PC-9 (cell line): ENCODE data around the gene EVX1. TPM values are rescaled to one million over a fixed set of nuclear protein-coding genes. Genes with fewer than 3 reads are reported as not detected.

Source experiments
- BruUV-seq: library from RNA; stranded (reverse); fragments of 400-500 nt; replicated peaks from 2 replicates; lab custom pipeline; 2021; lab: Mats Ljungman, UMichigan
- CTCF ChIA-PET: fragments of 300-600 bp; sonication (Branson Sonifier 250); formaldehyde crosslinking; loops from one replicate; lab custom pipeline; 2022; ENCODE audit warnings: antibody characterized with exemption; lab: Charles Lee
- POLR2A ChIA-PET: fragments of 300-600 bp; sonication (Branson Sonifier 250); formaldehyde crosslinking; loops from one replicate; lab custom pipeline; 2022; ENCODE audit warnings: antibody characterized with exemption; ENCODE audit not compliant: unreplicated experiment; lab: Charles Lee
- DNase-seq, 2 experiments: peaks; one replicate each; pipeline versions ENCODE4 v3.0.0 to v3.0.0-alpha.2; 2015 to 2022; ENCODE audit warnings: mixed read lengths in 1 of 2
- H2AFZ ChIP-seq: fragments of 200-600 bp; sonication (generic); 2 replicates; pipeline ENCODE4 v1.8.1; 2017; ENCODE audit warnings: antibody characterized with exemption
- H3F3A ChIP-seq: fragments of 200-600 bp; sonication (generic); 2 replicates; pipeline ENCODE4 v1.8.1; 2017; ENCODE audit warnings: antibody characterized with exemption, mild to moderate bottlenecking, low read depth; ENCODE audit not compliant: insufficient read depth
- H3K27ac ChIP-seq: fragments of 200-600 bp; sonication (generic); 2 replicates; pipeline ENCODE4 v1.6.1; 2016; ENCODE audit warnings: mixed run types
- H3K27me3 ChIP-seq: fragments of 200-600 bp; sonication (generic); 2 replicates; pipeline ENCODE4 v1.6.1; 2016; ENCODE audit warnings: low read depth, mixed run types; ENCODE audit not compliant: insufficient read depth
- H3K36me3 ChIP-seq: fragments of 200-600 bp; sonication (generic); 2 replicates; pipeline ENCODE4 v1.6.1; 2016; ENCODE audit warnings: low read depth, mixed run types
- H3K4me1 ChIP-seq: fragments of 200-600 bp; sonication (generic); replicated peaks from 2 replicates; pipeline ENCODE4 v1.6.1; 2016; ENCODE audit warnings: mixed run types; ENCODE audit not compliant: insufficient read depth
- H3K4me2 ChIP-seq: fragments of 200-600 bp; sonication (generic); 2 replicates; pipeline ENCODE4 v1.6.1; 2017; ENCODE audit warnings: mixed run types
- H3K4me3 ChIP-seq: fragments of 200-600 bp; sonication (generic); 2 replicates; pipeline ENCODE4 v1.6.1; 2016; ENCODE audit warnings: mixed run types
- H3K79me2 ChIP-seq: fragments of 200-600 bp; sonication (generic); 2 replicates; pipeline ENCODE4 v1.6.1; 2017; ENCODE audit warnings: low read depth, mixed run types
- H3K9me2 ChIP-seq: fragments of 200-600 bp; sonication (generic); 2 replicates; pipeline ENCODE4 v1.8.1; 2017; ENCODE audit warnings: mild to moderate bottlenecking; ENCODE audit not compliant: insufficient read depth
- H3K9me3 ChIP-seq: fragments of 200-600 bp; sonication (generic); 2 replicates; pipeline ENCODE4 v1.8.1; 2016; ENCODE audit warnings: low read depth; ENCODE audit not compliant: insufficient read depth
- H4K20me1 ChIP-seq: fragments of 200-600 bp; sonication (generic); 2 replicates; pipeline ENCODE4 v1.8.1; 2017; ENCODE audit not compliant: insufficient read depth
- CTCF ChIP-seq: fragments of 200-600 bp; sonication (generic); conservative IDR thresholded peaks from 2 replicates; pipeline ENCODE4 v1.6.1; 2017; ENCODE audit warnings: mixed run types, antibody characterized with exemption, mild to moderate bottlenecking, moderate library complexity
- EZH2 ChIP-seq: fragments of 200-600 bp; sonication (generic); IDR thresholded peaks from 2 replicates; pipeline ENCODE4 v1.8.0; 2017; ENCODE audit warnings: antibody characterized with exemption, low read depth
- intact Hi-C: fragments of 100-400 bp; cut with micrococcal nuclease; formaldehyde crosslinking; loops from one replicate; pipeline ENCODE4 v1.10.0; 2022; ENCODE audit not compliant: unreplicated experiment
- total RNA-seq: library from RNA; stranded (reverse); gene quantifications from 2 replicates; pipeline ENCODE4 v1.2.3, GENCODE V29; 2021

EVX1 gene
- total RNA-seq, 1 experiment from 2014 or later: not detected

GRCh38 chr7:27217951-27218350 is 24.7 kb upstream of the EVX1 start:
- no peak overlapping the region for H3K4me2 ChIP-seq
- ChIA-PET CTCF (interaction anchor here (0.6 kb wide), 1 partner anchor 10 kb away, joined by 5 read pairs; no protein-coding TSS in a partner anchor), POLR2A (no interaction called here)
- no peak for DNase-seq
- H3K36me3 ChIP-seq: no peaks in the 10 kb centered on the region
- TF ChIP-seq EZH2: no peak
- TF ChIP-seq CTCF: no peak
- no peaks in the 10 kb centered on the region for H3K79me2 ChIP-seq
- no peak overlapping the region for H3K4me3 ChIP-seq
- H4K20me1 ChIP-seq: no peaks in the 10 kb centered on the region
- H3K27ac ChIP-seq: no peak overlapping the region
- no peaks in the 10 kb centered on the region for H3K9me3 ChIP-seq
- no peak overlapping the region for H2AFZ ChIP-seq
- no peaks in the 10 kb centered on the region for H3K4me1 ChIP-seq
- BruUV-seq: no TSS peak
- H3F3A ChIP-seq: no peaks in the 10 kb centered on the region
- no peaks in the 10 kb centered on the region for H3K9me2 ChIP-seq
- no peaks in the 10 kb centered on the region for H3K27me3 ChIP-seq
- intact Hi-C loops: no loop called here

DNA sequence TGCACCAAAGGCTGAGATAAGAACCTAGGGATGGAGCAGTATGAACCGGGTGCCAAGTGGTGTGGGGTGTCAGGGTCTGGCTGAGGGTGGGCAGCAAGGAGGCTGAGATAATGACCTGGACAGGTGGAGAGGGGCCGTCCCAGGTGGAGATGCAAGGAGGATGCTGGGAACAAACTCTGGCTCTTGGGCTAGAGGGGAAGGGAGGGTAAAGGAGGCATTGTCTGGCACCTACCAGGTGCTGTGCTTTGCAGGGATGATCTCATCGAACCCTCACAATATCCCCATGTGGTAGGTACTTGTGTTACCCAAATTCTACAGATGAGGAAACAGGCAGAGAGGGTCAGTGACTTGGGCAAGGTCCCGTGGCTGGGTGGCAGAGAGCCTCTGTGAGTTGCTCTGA is 22.8 kb upstream of the EVX1 start:
- no peaks in the 10 kb centered on the region for H3K36me3 ChIP-seq
- no peaks in the 10 kb centered on the region for H3K79me2 ChIP-seq
- no peak overlapping the region for H2AFZ ChIP-seq
- no peak for DNase-seq
- H3K27me3 ChIP-seq: no peaks in the 10 kb centered on the region
- H4K20me1 ChIP-seq: no peaks in the 10 kb centered on the region
- no TSS peak for BruUV-seq
- H3K4me2 ChIP-seq: no peak overlapping the region
- no peaks in the 10 kb centered on the region for H3K9me3 ChIP-seq
- intact Hi-C loops: no loop called here
- H3K9me2 ChIP-seq: no peaks in the 10 kb centered on the region
- TF ChIP-seq CTCF (no peak), EZH2 (no peak)
- no peaks in the 10 kb centered on the region for H3K4me1 ChIP-seq
- POLR2A ChIA-PET: no interaction called here
- H3K27ac ChIP-seq: no peak overlapping the region
- CTCF ChIA-PET: no interaction called here
- H3F3A ChIP-seq: no peaks in the 10 kb centered on the region
- H3K4me3 ChIP-seq: no peak overlapping the region

DNA sequence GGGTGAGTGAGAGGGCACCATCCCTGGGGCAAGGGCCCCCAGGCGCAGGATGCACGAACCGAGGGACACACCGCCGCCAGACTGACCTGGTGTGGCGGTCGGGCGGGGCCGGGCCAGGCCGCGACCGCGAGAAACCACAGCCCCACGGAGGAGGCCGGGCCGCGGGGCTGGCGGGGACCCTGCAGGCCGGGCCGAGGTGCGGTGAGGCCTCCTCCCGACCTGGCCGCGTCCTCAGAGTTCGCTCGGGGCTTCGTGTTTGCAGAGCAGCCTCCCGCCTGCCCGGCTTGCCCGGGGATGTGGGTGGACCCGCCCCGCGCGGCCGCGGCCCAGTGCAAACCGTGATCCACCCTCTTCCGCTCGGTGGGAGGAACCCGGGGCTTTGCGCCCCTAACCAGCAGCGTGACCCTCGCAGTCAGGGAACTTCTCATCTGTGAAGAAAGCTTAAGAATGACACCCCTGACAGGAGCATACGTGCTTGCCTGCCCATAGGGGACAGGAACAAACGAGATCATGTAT is 22.1 kb upstream of the EVX1 start:
- intact Hi-C loops: no loop called here
- Histone ChIP-seq H2AFZ (no peak overlapping the region), H3K9me3 (no peaks in the 10 kb centered on the region), H3K27me3 (no peaks in the 10 kb centered on the region), H3K79me2 (no peaks in the 10 kb centered on the region), H3K36me3 (no peaks in the 10 kb centered on the region), H3F3A (no peaks in the 10 kb centered on the region), H3K4me2 (no peak overlapping the region), H4K20me1 (no peaks in the 10 kb centered on the region), H3K9me2 (no peaks in the 10 kb centered on the region), H3K4me1 (no peaks in the 10 kb centered on the region), H3K27ac (no peak overlapping the region), H3K4me3 (no peak overlapping the region)
- ChIA-PET POLR2A (no interaction called here), CTCF (no interaction called here)
- BruUV-seq: no TSS peak
- DNase-seq: no peak
- no peak for TF ChIP-seq CTCF
- TF ChIP-seq EZH2: no peak
